Esophagus muscularis mucosa (tissue), 2 donors: ENCODE measurements around the gene DOLPP1.

Experiments
- EP300 ChIP-seq: sonication (generic); formaldehyde crosslinking; IDR thresholded peaks from one replicate; pipeline ENCODE4 v1.6.1; 2017; ENCODE audit warnings: antibody characterized with exemption
- POLR2A ChIP-seq: fragments of 450-650 bp; IDR thresholded peaks from one replicate; pipeline ENCODE4 v1.6.1; 2017; ENCODE audit warnings: antibody characterized with exemption, moderate library complexity, mild to moderate bottlenecking, low read depth

- TF ChIP-seq EP300 (no peak), POLR2A (no peak)
Observed at GRCh38 chr9:129103595-129103965, 22.7 kb downstream of the DOLPP1 start.
